ENCODE measurements around the gene CEACAM8.

- TF ChIP-seq CTCF (IDR thresholded peaks at IDR 0.05), result peak; percentile 48
- TF ChIP-seq, protein P1, sequence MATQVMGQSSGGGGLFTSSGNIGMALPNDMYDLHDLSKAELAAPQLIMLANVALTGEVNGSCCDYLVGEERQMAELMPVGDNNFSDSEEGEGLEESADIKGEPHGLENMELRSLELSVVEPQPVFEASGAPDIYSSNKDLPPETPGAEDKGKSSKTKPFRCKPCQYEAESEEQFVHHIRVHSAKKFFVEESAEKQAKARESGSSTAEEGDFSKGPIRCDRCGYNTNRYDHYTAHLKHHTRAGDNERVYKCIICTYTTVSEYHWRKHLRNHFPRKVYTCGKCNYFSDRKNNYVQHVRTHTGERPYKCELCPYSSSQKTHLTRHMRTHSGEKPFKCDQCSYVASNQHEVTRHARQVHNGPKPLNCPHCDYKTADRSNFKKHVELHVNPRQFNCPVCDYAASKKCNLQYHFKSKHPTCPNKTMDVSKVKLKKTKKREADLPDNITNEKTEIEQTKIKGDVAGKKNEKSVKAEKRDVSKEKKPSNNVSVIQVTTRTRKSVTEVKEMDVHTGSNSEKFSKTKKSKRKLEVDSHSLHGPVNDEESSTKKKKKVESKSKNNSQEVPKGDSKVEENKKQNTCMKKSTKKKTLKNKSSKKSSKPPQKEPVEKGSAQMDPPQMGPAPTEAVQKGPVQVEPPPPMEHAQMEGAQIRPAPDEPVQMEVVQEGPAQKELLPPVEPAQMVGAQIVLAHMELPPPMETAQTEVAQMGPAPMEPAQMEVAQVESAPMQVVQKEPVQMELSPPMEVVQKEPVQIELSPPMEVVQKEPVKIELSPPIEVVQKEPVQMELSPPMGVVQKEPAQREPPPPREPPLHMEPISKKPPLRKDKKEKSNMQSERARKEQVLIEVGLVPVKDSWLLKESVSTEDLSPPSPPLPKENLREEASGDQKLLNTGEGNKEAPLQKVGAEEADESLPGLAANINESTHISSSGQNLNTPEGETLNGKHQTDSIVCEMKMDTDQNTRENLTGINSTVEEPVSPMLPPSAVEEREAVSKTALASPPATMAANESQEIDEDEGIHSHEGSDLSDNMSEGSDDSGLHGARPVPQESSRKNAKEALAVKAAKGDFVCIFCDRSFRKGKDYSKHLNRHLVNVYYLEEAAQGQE (IDR thresholded peaks at IDR 0.05; ENCODE audit: insufficient read depth in 1 of 2, low read depth in 2 of 2, low read length in 1 of 2), result no peak
Measured at GRCh38 chr19:42635233-42635539, 40.5 kb upstream of the CEACAM8 start.

Measured in Panc1 (cell line).